Activated naive CD4-positive, alpha-beta T cell treated with anti-CD3 and anti-CD28 coated beads, Interleukin-2, amount 50 U/mL, for 24 hours (primary cell): ENCODE data around the gene MYO7A.
A peak's percentile ranks its signal among the peaks of the same experiment; 100 is the strongest.

Experiments
- H3K27ac Mint-ChIP-seq: one replicate; pipeline ENCODE4 v1.8.0; 2021; ENCODE audit warnings: mild to moderate bottlenecking, mixed read lengths
- H3K27me3 Mint-ChIP-seq: one replicate; pipeline ENCODE4 v1.8.0; 2021; ENCODE audit warnings: mixed read lengths
- H3K36me3 Mint-ChIP-seq: one replicate; pipeline ENCODE4 v1.8.0; 2021; ENCODE audit warnings: mixed read lengths
- H3K4me1 Mint-ChIP-seq: one replicate; pipeline ENCODE4 v1.8.0; 2021; ENCODE audit warnings: mixed read lengths
- H3K4me3 Mint-ChIP-seq: one replicate; pipeline ENCODE4 v1.8.0; 2021; ENCODE audit warnings: mild to moderate bottlenecking, mixed read lengths
- H3K9me3 Mint-ChIP-seq: one replicate; pipeline ENCODE4 v1.8.0; 2021; ENCODE audit warnings: mixed read lengths

MYO7A gene

DNA sequence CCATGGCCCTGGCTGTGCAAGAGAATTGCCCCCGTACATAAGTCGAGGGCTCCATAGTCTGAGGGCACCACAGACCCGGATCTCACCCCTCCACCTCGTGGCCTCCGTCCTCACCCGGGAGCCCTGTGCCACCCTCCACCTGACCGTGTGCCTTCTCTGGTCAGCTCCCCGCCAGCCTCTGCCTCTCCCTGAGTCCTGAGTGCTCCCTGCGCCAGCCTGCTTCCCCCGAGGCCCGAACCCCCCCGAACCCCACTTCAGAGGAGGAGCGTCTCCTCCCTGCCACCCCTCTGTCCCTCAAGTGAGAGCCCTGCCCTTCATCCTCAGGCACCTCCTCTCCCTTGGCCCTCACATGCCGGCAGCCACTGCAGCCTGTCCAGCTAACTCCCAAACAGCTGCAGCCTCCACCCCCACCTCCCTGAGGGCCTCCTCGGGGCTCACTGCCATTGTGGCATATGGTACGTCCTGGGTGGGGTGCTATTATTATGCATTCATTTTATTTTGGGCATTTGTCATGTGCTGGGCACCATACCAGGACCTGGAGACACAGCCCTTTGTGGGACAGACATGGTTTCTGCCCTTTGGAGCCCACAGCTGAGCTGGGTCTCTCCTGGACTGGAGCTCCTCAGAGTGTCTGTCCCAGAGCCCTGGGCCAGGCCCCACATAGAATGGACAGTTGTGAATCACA is 67.2 kb downstream of the MYO7A start:
- Mint-ChIP-seq H3K4me1 (no peaks in the 10 kb centered on the region), H3K27me3 (no peaks in the 10 kb centered on the region), H3K4me3 (no peak overlapping the region), H3K27ac (no peak overlapping the region), H3K36me3 (no peaks in the 10 kb centered on the region), H3K9me3 (no peaks in the 10 kb centered on the region)

DNA sequence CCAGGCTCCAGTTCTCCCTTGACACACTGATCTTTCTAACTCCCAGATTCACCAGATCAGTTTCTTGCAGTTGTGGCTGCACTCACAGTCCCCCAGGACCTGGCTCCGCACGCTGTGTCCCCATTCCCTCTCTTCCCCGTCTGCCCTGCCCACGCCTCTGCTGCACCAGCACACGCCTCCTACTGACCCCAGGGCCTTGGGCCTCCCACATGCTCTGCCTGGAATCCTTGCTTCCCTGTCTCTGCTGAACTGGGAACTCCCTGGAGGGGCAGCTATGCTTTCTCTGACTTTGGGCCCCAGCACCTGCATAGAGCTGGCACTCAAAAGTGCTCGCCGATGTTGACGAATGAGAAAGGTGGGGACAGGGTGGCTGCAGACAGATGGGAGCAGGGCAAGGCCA is 68.9 kb downstream of the MYO7A start:
- H3K27me3 Mint-ChIP-seq, result no peaks in the 10 kb centered on the region
- no peak overlapping the region for H3K27ac Mint-ChIP-seq
- no peaks in the 10 kb centered on the region for H3K9me3 Mint-ChIP-seq
- H3K4me3 Mint-ChIP-seq, result no peak overlapping the region
- no peaks in the 10 kb centered on the region for H3K36me3 Mint-ChIP-seq
- no peaks in the 10 kb centered on the region for H3K4me1 Mint-ChIP-seq

DNA sequence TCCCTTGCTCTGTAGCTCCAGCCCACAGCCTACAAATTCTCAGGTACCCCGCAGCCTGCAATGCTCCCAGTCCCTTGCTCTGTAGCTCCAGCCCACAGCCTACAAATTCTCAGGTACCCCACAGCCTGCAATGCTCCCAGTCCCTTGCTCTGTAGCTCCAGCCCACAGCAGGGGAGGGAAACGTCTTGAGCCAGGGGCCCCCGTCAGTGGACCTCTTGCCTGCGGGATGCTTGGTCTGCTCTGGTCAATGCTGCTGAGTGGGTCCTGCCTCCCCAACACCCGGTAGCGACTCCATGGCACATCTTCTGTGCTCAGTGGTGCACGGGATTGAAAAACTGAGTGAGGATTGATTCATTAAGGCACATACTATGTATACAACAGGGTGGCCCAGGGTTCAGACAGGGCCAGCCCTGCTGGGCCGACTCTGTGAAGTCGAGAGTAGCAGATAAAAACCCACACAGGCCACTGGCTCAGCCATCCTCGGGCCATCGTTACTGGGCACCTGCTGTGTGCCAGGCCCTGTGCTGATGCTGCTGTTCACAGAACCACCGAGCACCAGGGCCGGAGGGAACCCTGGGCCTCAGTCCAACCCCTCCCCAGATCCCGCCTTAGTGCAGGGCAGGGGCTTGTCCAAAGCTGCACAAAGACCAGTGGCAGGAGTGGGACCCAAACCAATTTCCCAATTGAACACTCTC is 69.7 kb downstream of the MYO7A start:
- Mint-ChIP-seq H3K4me1 (no peaks in the 10 kb centered on the region), H3K9me3 (no peaks in the 10 kb centered on the region), H3K27me3 (no peaks in the 10 kb centered on the region), H3K36me3 (no peaks in the 10 kb centered on the region), H3K4me3 (no peak overlapping the region), H3K27ac (no peak overlapping the region)

DNA sequence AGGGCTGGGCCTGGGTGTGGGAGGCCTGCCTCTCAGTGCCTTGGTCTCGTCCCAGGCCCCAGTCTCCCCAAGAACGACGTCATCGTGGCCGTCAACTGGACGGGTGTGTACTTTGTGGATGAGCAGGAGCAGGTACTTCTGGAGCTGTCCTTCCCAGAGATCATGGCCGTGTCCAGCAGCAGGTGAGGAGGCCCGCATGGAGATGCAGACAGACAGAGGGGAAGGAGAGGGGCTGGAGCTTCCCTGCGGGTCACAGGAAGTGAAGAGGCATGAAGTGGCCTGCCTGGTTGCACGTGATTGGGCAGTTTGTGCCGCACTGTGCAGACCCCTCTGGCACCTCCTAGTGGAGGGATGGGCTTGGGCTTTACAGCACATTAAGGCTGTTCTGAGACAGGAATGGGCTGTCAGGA is 70.4 kb downstream of the MYO7A start:
- Mint-ChIP-seq H3K4me3 (no peak overlapping the region), H3K4me1 (no peaks in the 10 kb centered on the region), H3K27me3 (no peaks in the 10 kb centered on the region), H3K36me3 (no peaks in the 10 kb centered on the region), H3K9me3 (no peaks in the 10 kb centered on the region), H3K27ac (no peak overlapping the region)

DNA sequence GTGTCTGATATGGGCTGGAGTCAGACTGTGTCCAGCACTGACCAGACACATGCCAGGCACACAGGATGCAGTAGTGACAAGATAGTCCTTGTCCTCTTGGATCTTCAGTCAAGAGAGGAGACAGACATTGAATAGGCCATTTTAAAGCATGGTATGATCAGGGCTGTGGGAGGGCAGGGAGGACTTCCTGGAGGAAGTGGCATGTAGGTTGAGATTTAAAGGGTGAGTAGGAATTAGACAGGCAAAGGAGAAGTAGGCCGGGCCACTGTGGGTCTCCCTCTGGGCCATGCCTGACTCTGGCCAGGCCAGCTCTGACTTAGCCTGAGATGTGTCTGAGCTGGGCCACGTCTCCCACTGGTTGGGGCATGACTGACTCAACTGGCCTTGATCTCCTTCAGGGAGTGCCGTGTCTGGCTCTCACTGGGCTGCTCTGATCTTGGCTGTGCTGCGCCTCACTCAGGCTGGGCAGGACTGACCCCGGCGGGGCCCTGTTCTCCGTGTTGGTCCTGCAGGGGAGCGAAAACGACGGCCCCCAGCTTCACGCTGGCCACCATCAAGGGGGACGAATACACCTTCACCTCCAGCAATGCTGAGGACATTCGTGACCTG is 71.2 kb downstream of the MYO7A start:
- Mint-ChIP-seq H3K9me3 (no peaks in the 10 kb centered on the region), H3K27ac (no peak overlapping the region), H3K27me3 (no peaks in the 10 kb centered on the region), H3K4me1 (no peaks in the 10 kb centered on the region), H3K4me3 (no peak overlapping the region), H3K36me3 (no peaks in the 10 kb centered on the region)

DNA sequence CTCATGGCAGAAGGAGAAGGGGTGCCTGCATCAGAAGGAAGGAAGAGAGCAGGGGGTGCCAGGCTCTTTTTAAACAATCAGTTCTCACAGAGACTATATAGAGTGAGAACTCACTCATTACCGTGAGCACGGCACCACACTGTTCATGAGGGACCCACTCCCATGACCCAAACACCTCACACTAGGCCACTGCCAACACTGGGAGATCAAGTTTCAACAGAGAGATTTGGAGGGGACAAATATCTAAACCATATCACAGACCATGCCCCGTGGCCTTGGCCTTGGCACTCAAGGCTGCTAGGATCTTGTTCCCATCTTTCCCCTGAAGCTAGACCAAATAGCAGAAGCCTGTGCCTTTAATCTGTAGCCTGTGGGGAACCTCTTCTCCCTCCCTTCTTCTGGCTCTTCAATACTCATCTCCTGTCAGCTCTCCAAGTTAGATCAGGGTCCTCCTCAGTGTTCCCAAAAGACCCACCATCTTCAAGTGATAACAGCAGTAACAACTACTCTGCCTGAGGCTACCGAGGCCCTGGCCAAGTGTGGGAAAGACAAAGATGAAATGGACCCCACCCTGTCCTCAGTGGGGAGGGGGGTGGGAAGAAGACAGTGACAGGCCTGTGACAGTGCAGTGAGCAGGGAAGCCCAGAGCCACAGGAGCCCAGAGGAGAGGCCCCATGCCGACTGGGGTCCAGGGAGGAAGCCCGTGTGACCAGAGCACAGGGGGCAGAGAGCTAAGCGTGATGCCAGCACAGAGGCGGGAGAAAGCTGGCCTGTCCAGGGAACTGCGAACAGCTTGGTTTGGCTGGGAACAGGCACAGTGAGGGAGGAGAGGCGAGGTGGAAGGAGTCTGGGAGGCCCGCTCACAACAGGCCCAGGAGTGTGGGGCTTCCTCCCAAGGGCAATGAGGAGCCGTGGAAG is 72.6 kb downstream of the MYO7A start:
- H3K4me1 Mint-ChIP-seq, result no peaks in the 10 kb centered on the region
- H3K9me3 Mint-ChIP-seq, result no peaks in the 10 kb centered on the region
- no peaks in the 10 kb centered on the region for H3K36me3 Mint-ChIP-seq
- H3K27me3 Mint-ChIP-seq, result no peaks in the 10 kb centered on the region
- H3K27ac Mint-ChIP-seq, result peak overlapping the region; percentile 56
- no peak overlapping the region for H3K4me3 Mint-ChIP-seq

DNA sequence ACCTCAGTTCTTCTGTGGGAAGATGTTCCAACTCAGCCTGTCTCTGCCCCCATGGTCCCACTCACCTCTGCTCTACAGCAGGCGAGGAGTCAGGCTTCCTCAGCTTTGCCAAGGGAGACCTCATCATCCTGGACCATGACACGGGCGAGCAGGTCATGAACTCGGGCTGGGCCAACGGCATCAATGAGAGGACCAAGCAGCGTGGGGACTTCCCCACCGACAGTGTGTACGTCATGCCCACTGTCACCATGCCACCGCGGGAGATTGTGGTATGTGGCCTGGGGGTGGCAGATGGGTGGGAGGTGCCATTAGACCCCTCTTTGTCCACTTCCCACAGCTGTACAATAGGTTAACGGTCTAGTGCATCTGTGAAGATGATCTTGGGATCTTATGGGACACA is 73.3 kb downstream of the MYO7A start:
- Mint-ChIP-seq H3K27ac (no peak overlapping the region), H3K9me3 (no peaks in the 10 kb centered on the region), H3K4me1 (no peaks in the 10 kb centered on the region), H3K36me3 (no peaks in the 10 kb centered on the region), H3K27me3 (no peaks in the 10 kb centered on the region), H3K4me3 (no peak overlapping the region)

DNA sequence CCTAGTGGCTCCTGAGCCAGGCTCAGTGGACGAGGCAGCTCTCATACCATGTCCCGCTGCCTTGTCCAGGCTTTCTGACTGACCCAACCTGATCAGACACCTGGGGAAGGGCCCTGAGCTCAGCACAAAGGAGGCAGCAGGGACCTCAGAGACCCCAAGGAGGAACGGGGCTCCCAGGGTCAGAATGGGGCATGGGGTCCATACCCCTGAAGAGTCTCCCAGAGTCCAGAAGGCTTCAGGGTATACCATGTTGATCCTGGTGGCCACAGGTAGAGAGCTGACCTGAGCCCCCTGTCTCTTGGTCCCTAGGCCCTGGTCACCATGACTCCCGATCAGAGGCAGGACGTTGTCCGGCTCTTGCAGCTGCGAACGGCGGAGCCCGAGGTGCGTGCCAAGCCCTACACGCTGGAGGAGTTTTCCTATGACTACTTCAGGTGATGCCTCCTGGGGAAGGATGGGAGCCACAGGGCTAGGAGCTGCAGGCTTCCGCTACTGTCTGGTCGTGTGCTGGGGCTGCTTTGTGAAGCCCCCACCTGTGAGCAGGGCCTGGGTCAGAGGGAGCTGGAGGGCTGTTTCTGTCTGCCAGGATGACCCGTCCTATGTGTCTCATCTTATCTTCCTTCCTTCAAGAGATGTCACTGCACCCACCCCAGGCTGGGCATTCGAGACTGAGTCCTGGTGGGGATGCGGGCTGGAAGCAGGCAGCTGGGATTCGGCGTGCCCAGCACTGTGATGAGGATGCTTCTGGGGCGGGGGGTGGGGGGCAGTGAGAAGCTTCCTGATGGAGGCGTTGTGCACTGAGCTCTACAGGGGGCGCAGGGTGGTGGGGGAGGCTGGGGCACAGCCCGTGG is 74.2 kb downstream of the MYO7A start:
- no peaks in the 10 kb centered on the region for H3K36me3 Mint-ChIP-seq

GRCh38 chr11:77202941-77203900 is 75.2 kb downstream of the MYO7A start:
- H3K9me3 Mint-ChIP-seq, result no peaks in the 10 kb centered on the region

More for the DNA sequence above, 74.2 kb downstream of the MYO7A start:
- no peaks in the 10 kb centered on the region for H3K4me1 Mint-ChIP-seq
- H3K27me3 Mint-ChIP-seq, result no peaks in the 10 kb centered on the region
- H3K4me3 Mint-ChIP-seq, result no peak overlapping the region
- no peak overlapping the region for H3K27ac Mint-ChIP-seq
- no peaks in the 10 kb centered on the region for H3K9me3 Mint-ChIP-seq

DNA sequence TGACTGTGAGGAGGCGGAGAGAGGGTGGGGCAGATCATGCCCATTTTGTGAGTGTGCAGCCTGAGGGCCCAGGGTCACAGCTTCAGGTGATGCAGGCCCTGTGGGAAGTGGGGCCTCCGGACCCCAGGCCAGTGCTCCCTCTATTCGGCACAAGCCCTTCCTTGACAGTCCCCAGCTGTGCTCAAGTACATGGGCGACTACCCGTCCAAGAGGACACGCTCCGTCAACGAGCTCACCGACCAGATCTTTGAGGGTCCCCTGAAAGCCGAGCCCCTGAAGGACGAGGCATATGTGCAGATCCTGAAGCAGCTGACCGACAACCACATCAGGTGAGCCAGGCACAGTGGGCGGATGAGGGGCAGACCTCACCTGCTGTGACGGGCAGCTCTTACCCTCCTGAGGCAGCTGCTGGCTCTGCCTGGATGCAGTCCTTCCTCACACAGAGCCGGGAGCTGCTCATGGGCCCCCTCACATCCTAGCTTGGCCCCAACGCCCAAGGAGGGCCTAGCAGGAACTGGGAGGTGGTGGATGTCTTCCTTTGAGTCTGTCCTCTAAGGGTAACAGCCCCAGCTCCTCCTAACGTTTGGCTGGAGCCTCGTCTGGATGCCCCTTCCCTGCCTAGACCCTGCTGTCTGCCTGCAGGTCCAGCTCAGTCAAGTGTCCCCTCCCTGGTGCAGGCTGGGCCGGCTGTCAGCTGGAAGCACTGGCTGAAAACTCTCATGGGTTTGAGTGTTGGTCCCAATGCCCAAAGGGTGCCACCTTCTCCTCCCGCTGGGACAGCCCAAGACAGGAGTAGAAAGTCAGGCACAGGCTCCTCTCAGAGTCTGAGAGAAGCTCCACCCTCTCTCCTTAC is 76.1 kb downstream of the MYO7A start:
- Mint-ChIP-seq H3K4me3 (no peak overlapping the region), H3K9me3 (no peaks in the 10 kb centered on the region), H3K27me3 (no peaks in the 10 kb centered on the region), H3K4me1 (no peaks in the 10 kb centered on the region), H3K27ac (no peak overlapping the region), H3K36me3 (no peaks in the 10 kb centered on the region)

More at GRCh38 chr11:77202941-77203900, 75.2 kb downstream of the MYO7A start:
- Mint-ChIP-seq H3K4me3 (no peak overlapping the region), H3K4me1 (no peaks in the 10 kb centered on the region), H3K36me3 (no peaks in the 10 kb centered on the region), H3K27ac (no peak overlapping the region), H3K27me3 (no peaks in the 10 kb centered on the region)

GRCh38 chr11:77204754-77205466 is 76.9 kb downstream of the MYO7A start:
- Mint-ChIP-seq H3K27me3 (no peaks in the 10 kb centered on the region), H3K4me3 (no peak overlapping the region), H3K9me3 (no peaks in the 10 kb centered on the region), H3K27ac (no peak overlapping the region), H3K36me3 (no peaks in the 10 kb centered on the region), H3K4me1 (no peaks in the 10 kb centered on the region)

DNA sequence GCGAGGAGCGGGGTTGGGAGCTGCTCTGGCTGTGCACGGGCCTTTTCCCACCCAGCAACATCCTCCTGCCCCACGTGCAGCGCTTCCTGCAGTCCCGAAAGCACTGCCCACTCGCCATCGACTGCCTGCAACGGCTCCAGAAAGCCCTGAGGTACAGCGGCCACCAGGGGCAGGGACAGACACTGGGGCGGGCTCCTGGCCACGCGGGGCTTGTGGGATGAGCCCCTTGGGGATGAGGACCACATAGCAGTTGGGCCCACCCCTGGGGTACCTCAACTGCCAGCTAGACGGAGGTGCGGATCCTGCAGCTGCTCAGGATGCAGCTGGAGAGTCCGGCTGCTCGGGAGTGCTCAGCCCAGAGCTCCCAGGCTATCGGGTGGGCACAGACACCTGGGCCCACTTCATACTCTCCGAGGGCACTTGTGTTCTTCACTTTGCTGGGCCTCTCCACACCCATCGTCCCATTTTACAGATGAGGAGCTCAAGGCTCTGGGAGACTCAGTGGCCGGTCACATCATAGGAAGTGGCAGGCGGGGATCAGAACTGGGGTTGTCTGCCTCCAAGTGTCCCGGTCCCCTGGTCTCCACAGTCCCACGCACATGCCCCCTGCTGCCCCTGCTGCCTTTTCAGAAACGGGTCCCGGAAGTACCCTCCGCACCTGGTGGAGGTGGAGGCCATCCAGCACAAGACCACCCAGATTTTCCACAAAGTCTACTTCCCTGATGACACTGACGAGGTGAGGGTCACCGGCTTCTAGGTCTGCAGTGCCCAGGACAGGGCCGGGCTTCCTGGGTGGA is 77.6 kb downstream of the MYO7A start:
- no peak overlapping the region for H3K27ac Mint-ChIP-seq
- H3K27me3 Mint-ChIP-seq, result no peaks in the 10 kb centered on the region

More for the DNA sequence above, 77.6 kb downstream of the MYO7A start:
- no peaks in the 10 kb centered on the region for H3K36me3 Mint-ChIP-seq
- no peaks in the 10 kb centered on the region for H3K4me1 Mint-ChIP-seq
- H3K4me3 Mint-ChIP-seq, result no peak overlapping the region
- no peaks in the 10 kb centered on the region for H3K9me3 Mint-ChIP-seq
